Activated T-cell treated with anti-CD3 and anti-CD28 coated beads, Interleukin-2, amount 50 U/mL, for 72 hours (primary cell): ENCODE data around the gene ZBTB7C. TPM values are rescaled to one million over a fixed set of nuclear protein-coding genes. Genes with fewer than 3 reads are reported as not detected.

ENCODE experiments used
- ATAC-seq, 2 donors: fragments of 150-1000 bp; cut with Tn5 transposase; replicated peaks in 1 of 2; 2 replicates each; pipeline ENCODE4 v1.10.0; 2021; ENCODE audit warnings: moderate library complexity in 2 of 2, mild to moderate bottlenecking in 1 of 2
- DNase-seq, 2 donors: peaks; one replicate each; pipeline ENCODE4 v3.0.0; 2021 to 2022; ENCODE audit warnings: mixed read lengths in 1 of 2
- H3K27ac Mint-ChIP-seq: one replicate; pipeline ENCODE4 v1.8.0; 2022; ENCODE audit warnings: mild to moderate bottlenecking, moderate library complexity, mixed read lengths
- H3K27me3 Mint-ChIP-seq: one replicate; pipeline ENCODE4 v1.8.0; 2022; ENCODE audit warnings: low read depth, mixed read lengths
- H3K36me3 Mint-ChIP-seq, 2 donors: one replicate each; pipeline ENCODE4 v1.8.0; 2022; ENCODE audit warnings: mixed read lengths in 2 of 2, mild to moderate bottlenecking in 1 of 2; ENCODE audit not compliant: insufficient read depth in 2 of 2
- H3K4me1 Mint-ChIP-seq: one replicate; pipeline ENCODE4 v1.8.0; 2022; ENCODE audit warnings: low read depth, mixed read lengths
- H3K4me3 Mint-ChIP-seq, 2 donors: one replicate each; pipeline ENCODE4 v1.8.0; 2022; ENCODE audit warnings: mild to moderate bottlenecking in 2 of 2, mixed read lengths in 2 of 2, moderate library complexity in 2 of 2
- H3K9me3 Mint-ChIP-seq, 2 donors: one replicate each; pipeline ENCODE4 v1.8.0; 2022; ENCODE audit warnings: mixed read lengths in 2 of 2
- total RNA-seq, 2 donors: library from RNA; stranded (reverse); gene quantifications; one replicate each; pipeline ENCODE4 v1.2.3, GENCODE V29; 2022

ZBTB7C gene
- total RNA-seq, 2 donors from 2014 or later: 0.05 TPM; not detected in 1

DNA sequence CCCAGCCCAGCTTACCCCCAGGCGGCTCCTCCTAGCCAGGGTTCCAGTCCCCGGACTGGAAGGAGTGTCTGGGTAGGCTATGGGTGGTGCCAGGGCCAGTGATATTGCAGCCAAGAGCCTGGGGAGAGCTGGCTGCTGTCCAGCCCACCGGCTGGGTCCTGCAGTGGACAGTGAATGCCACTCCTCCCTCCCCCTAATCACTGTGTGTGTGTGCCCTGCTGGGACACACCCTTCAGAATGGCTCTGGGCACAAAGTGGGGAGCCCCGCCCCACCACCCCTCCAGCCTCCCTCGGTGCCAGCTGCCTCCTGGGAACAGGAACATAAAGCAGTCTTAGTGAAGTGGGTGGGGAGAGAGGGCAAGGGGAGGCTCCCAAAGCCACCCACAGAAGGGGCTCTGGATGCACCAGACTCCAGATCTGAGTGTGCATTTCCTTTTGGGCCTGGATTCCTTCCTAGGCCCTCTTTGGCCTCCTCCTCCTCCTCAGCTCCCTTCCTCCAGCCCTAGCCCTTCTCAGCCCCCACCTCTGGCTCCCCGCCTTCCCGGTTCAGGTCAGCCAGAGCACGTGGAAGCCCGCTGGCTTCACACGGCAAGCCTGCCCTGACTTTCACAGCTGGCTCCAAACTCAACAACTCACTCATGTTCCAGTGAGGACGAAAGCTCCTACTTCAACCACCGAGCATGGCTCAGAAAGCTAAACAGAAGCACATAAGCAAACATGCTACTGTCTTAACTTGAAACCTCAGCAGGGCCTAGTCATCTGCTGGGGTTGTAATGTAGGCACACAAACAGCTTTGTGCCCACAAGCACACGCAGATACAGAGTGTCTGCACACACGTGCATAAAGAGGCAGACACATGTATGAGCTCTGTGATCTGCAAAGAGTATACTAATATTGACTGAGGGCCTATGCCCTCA lies 269.5 kb downstream of the ZBTB7C start:
- Mint-ChIP-seq H3K9me3 (no peaks in the 10 kb centered on the region), H3K36me3 (no peaks in the 10 kb centered on the region), H3K4me3 (no peak overlapping the region), H3K27me3 (peaks cover 54% of the 10 kb centered on the region), H3K27ac (no peak overlapping the region), H3K4me1 (peaks cover 18% of the 10 kb centered on the region)
- ATAC-seq: no peak
- no peak for DNase-seq

DNA sequence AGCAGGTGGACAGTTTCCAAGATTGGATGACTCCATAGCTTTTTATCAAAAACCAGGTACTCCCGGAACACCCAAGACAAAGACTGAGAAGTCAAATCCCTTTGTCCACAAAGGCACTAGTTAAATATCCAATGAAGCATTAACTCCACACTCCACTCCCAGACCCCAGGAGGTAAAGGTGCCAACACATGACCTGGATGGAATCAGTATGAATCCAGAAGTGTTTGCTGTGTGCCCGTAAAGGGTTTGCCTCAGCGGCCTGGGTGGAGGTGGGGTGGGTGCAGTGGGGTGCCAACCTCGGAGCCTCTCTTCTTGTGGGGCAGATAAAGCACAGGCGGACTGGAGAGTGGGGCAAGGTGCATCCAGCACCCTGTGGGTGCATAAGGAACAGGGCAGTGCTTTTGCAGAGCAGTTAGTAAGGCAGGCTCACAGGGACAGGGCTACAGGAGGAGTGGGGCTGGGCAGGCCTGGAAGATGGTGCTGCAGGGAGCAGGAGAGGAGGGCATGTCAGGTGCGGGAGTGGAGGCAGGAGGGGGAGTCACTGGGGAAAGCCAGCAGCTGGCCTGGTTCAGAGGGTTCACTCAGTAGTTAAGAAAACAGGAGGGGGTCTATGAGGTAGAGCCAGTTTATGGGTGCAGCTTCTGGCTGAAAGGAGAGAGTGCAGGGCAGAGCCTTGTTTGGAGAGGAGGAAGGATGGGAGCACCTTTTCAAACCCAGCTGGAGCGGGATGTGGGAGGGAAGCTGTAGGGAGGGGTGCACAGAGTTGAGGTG lies 270.3 kb downstream of the ZBTB7C start:
- no peak overlapping the region for H3K4me3 Mint-ChIP-seq
- no peak for ATAC-seq
- no peak overlapping the region for H3K27ac Mint-ChIP-seq
- no peak for DNase-seq
- no peaks in the 10 kb centered on the region for H3K36me3 Mint-ChIP-seq
- no peaks in the 10 kb centered on the region for H3K9me3 Mint-ChIP-seq
- peaks cover 62% of the 10 kb centered on the region for H3K27me3 Mint-ChIP-seq
- peaks cover 23% of the 10 kb centered on the region for H3K4me1 Mint-ChIP-seq

DNA sequence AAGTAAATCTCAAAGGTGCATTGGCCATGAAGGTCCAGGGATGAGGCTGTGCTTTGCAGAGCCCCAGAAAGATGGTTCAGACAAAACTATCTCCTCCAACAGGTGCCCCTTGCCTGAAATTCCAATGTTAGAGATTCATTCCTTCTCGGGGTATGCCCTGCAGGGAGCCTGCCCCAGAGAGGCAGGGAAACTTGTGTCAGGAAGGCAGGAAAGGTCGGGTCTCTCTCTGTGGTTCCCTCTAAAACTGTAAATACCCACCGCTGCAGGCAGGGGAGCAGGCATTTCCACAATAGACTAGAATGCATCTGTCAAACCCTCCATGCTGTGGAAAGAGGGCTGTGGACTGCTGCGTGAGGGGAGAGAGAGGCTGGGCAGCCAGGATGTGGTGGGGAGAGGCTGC lies 271.0 kb downstream of the ZBTB7C start:
- Mint-ChIP-seq H3K27me3 (peaks cover 68% of the 10 kb centered on the region), H3K4me1 (peaks cover 29% of the 10 kb centered on the region), H3K9me3 (no peaks in the 10 kb centered on the region), H3K27ac (no peak overlapping the region), H3K4me3 (no peak overlapping the region), H3K36me3 (no peaks in the 10 kb centered on the region)
- DNase-seq: no peak
- ATAC-seq: no peak

DNA sequence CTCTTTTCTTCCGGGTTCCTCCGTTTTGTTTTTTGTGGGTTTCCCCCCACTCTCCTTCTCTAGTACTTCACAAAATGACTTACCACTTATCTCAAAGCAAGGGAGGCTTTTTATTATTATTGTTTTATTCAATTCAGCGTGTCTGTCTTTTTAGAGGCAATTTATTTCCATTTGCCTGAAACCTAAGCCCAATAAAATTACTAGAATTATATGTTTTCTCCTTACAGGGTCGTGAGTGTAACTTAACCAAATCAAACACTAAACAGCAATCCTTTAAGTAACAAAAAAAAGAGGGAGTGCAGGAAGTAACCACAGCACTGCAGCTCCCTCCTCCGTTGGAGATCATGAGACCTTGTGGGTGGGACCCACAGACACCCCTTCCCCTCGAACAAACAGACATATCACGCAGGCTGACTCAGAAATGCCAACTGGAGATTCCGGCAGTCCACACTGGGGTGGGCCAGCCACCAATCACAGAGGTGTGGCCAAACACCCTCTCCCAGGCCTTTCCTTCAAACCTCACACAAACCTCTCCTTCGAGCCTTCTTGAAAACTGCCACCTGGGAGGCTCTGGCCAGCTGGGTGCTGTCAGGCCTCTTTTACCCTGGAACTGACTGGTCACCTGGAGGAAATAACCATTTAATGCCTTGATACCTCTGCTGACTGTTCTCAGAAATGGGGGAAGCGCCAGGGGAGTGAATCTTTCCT lies 271.7 kb downstream of the ZBTB7C start:
- no peak overlapping the region for H3K27ac Mint-ChIP-seq
- peak overlapping the region; percentile 65 to 74 for H3K4me3 Mint-ChIP-seq

DNA sequence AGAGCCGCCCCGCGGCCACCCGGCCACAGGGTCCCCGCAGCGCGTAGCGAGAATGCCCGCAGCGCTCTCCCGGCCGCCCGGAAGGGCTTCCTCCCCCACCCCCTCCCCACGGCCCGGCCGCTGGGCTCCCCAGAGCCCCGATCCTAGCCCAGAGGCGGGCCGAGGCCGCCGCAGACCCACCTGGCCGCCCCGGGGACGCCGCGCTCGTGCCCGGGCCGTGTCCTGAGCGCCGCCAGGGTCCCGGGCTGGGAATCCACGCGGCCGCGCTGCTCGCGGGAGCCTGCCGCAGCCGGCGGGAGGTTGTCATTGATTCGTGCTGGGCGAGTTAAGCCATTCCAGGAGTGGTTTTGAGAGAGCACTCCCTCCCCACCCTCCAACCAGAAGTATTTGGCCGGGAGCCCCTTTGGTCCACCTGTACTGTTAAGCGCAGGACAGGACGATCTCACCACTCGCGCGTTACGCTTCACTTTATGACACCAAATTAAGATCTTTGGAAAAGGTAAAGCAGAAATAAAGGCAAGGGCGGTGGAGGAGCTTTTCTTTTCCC lies 272.3 kb downstream of the ZBTB7C start:
- Mint-ChIP-seq H3K4me3 (peak overlapping the region; percentile 65 to 74), H3K27me3 (peaks cover 62% of the 10 kb centered on the region), H3K36me3 (no peaks in the 10 kb centered on the region), H3K27ac (no peak overlapping the region), H3K9me3 (no peaks in the 10 kb centered on the region), H3K4me1 (peaks cover 30% of the 10 kb centered on the region)
- ATAC-seq (peak; percentile 30 to 43), DNase-seq (no peak)

More for the DNA sequence above, 271.7 kb downstream of the ZBTB7C start:
- H3K4me1 Mint-ChIP-seq: peaks cover 30% of the 10 kb centered on the region
- H3K36me3 Mint-ChIP-seq: no peaks in the 10 kb centered on the region
- DNase-seq: no peak
- peaks cover 63% of the 10 kb centered on the region for H3K27me3 Mint-ChIP-seq
- no peaks in the 10 kb centered on the region for H3K9me3 Mint-ChIP-seq
- ATAC-seq: no peak

DNA sequence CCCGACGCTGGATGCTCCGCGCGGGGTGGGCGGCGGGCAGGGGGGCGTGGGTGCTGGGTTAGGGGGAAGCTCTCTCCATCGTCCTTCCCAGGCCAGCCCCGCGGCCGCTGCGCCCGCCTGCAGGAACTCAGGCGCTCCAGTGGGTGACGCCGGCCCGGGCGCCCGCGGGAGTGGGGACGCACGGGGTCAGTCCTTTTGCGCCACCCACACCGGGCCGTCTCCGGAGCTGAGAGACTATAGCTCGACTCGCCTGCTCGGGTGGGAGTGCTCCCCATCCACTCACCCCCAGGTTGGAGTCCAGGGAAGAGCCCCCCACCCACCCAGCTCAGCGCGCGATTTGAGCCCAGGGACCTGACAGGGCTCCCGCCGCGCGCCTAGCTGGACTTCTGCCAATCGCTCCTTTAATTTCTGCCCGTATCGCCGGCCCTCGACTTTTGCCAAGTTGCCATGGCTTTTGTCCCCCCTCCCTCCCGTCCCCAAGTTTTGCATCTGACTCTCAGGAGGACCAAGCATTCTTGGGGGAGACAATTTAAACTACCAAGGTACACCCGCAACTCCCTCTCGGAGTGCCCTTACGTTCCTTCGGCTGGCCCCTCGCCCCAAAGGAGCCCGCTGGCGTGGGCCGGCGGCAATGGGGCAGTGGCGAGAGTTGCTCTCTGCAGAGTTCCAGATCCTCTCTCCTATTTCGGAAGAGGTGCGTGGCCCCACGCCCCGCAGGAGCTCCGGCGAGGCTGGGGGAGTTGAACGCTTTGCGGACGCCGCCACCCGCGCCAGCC lies 272.9 kb downstream of the ZBTB7C start:
- H3K27ac Mint-ChIP-seq: no peak overlapping the region
- ATAC-seq (no peak), DNase-seq (no peak)
- H3K36me3 Mint-ChIP-seq: no peaks in the 10 kb centered on the region
- peaks cover 63% of the 10 kb centered on the region for H3K27me3 Mint-ChIP-seq
- H3K4me3 Mint-ChIP-seq: peak overlapping the region in 1 of 2 donors; percentile 50
- H3K9me3 Mint-ChIP-seq: no peaks in the 10 kb centered on the region
- H3K4me1 Mint-ChIP-seq: peaks cover 30% of the 10 kb centered on the region

DNA sequence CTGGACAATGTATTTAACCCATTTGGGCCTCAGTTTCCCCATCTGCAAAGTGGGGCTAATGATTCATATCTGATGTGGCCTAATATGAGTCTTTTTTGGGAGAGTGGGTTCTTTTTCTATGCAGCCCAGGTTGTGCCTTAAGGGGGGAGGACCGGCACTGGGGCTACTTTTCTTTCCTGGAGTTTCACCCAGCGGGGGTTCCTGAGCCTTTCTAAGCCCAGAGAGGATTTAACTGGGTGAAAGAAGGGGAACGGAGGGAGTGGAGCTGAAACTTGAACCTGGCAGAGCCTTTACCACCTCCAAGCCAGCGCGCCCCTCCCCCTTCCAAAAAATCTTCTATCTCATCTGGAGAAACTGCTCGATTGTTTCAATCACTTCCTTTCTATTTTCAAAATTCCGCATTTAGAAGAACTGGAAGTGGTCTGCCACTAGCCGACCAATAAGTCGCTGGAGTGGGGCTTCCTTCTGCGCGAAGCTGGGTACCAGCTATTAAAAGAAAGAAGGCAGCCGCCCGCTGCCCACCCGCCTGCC lies 273.7 kb downstream of the ZBTB7C start:
- H3K27me3 Mint-ChIP-seq: peaks cover 64% of the 10 kb centered on the region
- H3K4me1 Mint-ChIP-seq: peaks cover 30% of the 10 kb centered on the region

DNA sequence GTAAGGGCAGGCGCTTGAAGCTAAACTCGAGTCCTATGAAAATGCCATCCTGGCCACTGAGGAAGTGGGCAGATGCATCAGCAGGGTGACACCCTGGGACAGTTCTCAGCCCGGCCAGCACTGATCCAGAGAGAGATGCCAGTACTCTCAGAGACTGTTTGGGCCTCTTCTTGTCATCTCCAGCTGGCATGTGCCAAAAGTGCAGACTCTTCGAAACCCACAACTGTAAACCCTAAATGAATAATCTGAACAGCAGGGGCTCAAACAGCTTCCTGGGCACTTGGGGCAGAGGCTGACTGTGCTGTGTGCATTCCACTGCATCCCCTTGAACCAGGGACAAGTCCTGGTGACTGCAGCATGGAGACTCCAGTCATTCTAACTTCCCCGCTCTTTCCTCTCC lies 274.6 kb downstream of the ZBTB7C start:
- Mint-ChIP-seq H3K4me1 (peaks cover 30% of the 10 kb centered on the region), H3K27ac (no peak overlapping the region), H3K4me3 (no peak overlapping the region), H3K36me3 (no peaks in the 10 kb centered on the region), H3K27me3 (peaks cover 64% of the 10 kb centered on the region), H3K9me3 (no peaks in the 10 kb centered on the region)
- no peak for DNase-seq
- ATAC-seq: no peak

More for the DNA sequence above, 273.7 kb downstream of the ZBTB7C start:
- DNase-seq: no peak
- no peak for ATAC-seq
- Mint-ChIP-seq H3K4me3 (peak overlapping the region; percentile 20 to 56), H3K36me3 (no peaks in the 10 kb centered on the region), H3K9me3 (no peaks in the 10 kb centered on the region), H3K27ac (no peak overlapping the region)

DNA sequence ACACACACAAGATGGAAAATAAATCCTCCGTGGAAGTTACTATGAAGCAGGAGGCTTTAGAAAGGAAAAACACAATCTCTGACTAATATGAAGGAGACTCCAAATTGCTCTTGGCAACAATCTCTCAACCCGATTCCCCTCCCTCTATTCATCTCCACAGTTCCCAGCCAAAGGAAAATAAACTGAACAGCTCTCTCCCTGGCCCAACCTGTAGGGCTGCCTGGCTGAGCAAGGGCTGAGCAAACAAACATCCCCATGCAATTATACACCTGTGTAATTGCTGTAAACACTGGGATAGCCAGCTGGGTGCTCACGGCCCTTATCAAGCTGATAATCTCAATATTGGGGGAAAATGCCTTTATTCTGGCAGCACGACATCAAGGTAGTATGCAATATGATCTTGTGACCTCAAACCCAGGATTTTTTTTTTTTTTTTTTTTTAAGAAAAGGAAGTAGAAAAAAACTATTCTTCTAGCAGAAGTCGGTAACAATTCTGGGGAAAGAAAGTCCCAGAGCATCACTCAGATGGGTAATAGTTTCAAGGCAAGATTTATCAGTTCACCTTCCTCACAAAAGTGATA lies 275.4 kb downstream of the ZBTB7C start:
- H3K27me3 Mint-ChIP-seq: peaks cover 66% of the 10 kb centered on the region
- H3K36me3 Mint-ChIP-seq: no peaks in the 10 kb centered on the region

DNA sequence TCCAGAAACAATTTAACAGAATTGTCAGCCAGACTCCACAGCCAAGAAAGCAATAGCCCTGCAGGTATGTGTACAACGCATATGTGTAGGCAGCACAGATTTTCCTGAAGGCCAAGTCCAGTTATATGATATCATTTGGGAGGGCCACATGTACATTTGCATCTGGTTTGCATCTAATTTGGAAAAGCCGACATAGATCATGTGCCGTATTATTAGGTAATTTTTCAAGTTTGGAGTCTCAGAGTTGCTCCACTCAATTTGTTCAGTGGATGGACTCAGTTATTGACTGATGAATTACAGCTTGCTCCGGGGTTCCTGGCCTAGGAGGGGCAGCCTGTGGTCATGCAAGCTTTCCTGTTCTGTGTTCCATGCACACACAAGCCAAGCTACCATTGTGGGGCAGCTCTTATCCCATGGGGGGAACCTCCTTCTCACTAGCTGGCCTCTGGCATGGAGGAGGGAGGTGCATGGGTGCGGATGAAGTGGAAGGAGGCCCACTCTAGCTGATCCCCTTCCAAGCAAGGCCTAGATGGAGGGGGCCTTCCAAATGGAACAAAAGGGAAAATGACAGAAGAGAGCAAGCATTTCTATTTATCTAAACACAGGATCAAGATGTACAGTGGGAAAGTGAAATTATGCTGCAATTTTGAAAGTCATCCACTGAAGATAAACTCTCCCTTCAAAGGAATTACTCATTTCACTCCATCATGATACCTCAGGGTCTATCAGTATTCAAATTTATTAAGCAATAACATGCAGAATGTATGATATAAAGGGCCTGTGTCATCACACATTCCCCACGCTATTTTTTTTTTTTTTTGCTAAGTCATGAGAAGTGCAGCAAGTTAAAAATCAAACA lies 276.2 kb downstream of the ZBTB7C start:
- Mint-ChIP-seq H3K36me3 (no peaks in the 10 kb centered on the region), H3K4me1 (peaks cover 28% of the 10 kb centered on the region), H3K27ac (no peak overlapping the region), H3K27me3 (peaks cover 66% of the 10 kb centered on the region), H3K9me3 (no peaks in the 10 kb centered on the region), H3K4me3 (no peak overlapping the region)
- ATAC-seq (peak; percentile 26 to 27), DNase-seq (no peak)

More for the DNA sequence above, 275.4 kb downstream of the ZBTB7C start:
- H3K27ac Mint-ChIP-seq: no peak overlapping the region
- no peak for DNase-seq
- peak in 1 of 2 donors; percentile 38 for ATAC-seq
- no peaks in the 10 kb centered on the region for H3K9me3 Mint-ChIP-seq
- H3K4me3 Mint-ChIP-seq: no peak overlapping the region
- H3K4me1 Mint-ChIP-seq: peaks cover 30% of the 10 kb centered on the region

DNA sequence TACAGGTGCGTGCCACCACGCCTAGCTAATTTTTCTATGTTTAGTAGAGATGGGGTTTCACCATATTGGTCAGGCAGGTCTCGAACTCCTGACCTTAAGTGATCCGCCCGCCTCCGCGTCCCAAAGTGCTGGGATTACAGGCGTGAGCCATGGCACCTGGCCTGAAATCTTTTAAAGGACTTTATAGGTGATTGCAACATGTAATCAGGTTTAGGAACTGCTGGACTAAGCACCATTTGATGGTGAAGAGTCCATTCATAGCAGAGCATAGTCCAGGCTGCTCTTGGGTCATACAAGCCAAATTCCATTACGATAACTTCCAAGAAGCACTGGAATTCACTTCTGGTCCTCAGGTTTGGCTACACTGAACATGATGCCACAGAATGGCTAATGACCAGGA lies 278.1 kb downstream of the ZBTB7C start:
- Mint-ChIP-seq H3K36me3 (no peaks in the 10 kb centered on the region), H3K27me3 (peaks cover 67% of the 10 kb centered on the region), H3K4me3 (no peak overlapping the region), H3K9me3 (no peaks in the 10 kb centered on the region), H3K4me1 (peaks cover 21% of the 10 kb centered on the region), H3K27ac (no peak overlapping the region)
- ATAC-seq (no peak), DNase-seq (no peak)
